ENCODE data around the gene CDKAL1. TPM values are rescaled to one million over a fixed set of nuclear protein-coding genes. Genes with fewer than 3 reads are reported as not detected.

CDKAL1 gene
- total and polyA plus RNA-seq, 9 of the 15 experiments (the other 6 are each of a cell fraction or from before 2014, with no cell fraction given) = 11.2 to 36.3 (median 20.1) TPM

DNA sequence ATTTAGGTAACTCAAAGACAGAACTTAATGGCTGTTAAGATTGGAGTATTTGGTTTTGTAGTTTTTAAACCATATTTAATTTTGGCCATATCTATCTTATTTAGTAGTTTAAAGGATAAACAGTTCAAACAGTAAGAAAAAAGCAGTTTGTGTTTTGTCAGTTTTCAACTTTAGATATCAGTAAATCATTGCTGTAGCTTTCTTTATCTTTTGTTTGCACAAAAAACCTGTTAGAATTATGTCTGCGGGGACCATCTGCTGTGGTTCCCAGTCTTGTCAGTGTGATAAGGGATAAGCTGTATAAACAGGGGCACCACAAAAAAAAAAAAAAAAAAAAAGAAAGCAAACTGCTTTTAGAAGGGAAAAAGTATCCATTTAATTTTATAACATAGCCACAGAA, 40.9 kb downstream of the CDKAL1 start (continued):
- TF ChIP-seq, protein P1, sequence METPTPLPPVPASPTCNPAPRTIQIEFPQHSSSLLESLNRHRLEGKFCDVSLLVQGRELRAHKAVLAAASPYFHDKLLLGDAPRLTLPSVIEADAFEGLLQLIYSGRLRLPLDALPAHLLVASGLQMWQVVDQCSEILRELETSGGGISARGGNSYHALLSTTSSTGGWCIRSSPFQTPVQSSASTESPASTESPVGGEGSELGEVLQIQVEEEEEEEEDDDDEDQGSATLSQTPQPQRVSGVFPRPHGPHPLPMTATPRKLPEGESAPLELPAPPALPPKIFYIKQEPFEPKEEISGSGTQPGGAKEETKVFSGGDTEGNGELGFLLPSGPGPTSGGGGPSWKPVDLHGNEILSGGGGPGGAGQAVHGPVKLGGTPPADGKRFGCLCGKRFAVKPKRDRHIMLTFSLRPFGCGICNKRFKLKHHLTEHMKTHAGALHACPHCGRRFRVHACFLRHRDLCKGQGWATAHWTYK (CRISPR knock-in tag; IDR thresholded peaks at IDR 0.05) = no peak
- peak; percentile 77; the same call in 1 of the 2 replicates for TF ChIP-seq ZNF311 (CRISPR knock-in tag; IDR thresholded peaks at IDR 0.05)
- peak; percentile 92 for TF ChIP-seq SMAD4 (CRISPR knock-in tag; conservative IDR thresholded peaks at IDR 0.05)
- TF ChIP-seq ZNF766 (CRISPR knock-in tag; conservative IDR thresholded peaks at IDR 0.05) = peak; percentile 98
- TF ChIP-seq TEAD4 (IDR thresholded peaks at IDR 0.05; ENCODE audit: low read length) = peak; percentile 100
- TF ChIP-seq TEAD4 (CRISPR knock-in tag; IDR thresholded peaks at IDR 0.05; ENCODE audit: borderline replicate concordance) = no peak
- TF ChIP-seq HDAC6 (IDR thresholded peaks at IDR 0.05; ENCODE audit: low read depth, low read length) = no peak
- peak; percentile 86 for TF ChIP-seq NFIC (IDR thresholded peaks at IDR 0.05)
- TF ChIP-seq HDAC1 (IDR thresholded peaks at IDR 0.05) = peak in 1 of 2 experiments; percentile 94; a peak in 2 of 4 replicates
- peak; percentile 43; the same call in 1 of the 2 replicates for TF ChIP-seq NFE2 (IDR thresholded peaks at IDR 0.05; ENCODE audit: low read depth)
- TF ChIP-seq BACH1 (tag; IDR thresholded peaks at IDR 0.05) = peak; percentile 76
- peak; percentile 57; the same call in 1 of the 2 replicates for TF ChIP-seq HMG20A (CRISPR knock-in tag; conservative IDR thresholded peaks at IDR 0.05)
- peak; percentile 77 for TF ChIP-seq FOSL1 (tag; conservative IDR thresholded peaks at IDR 0.05)
- TF ChIP-seq FOXK2 (conservative IDR thresholded peaks at IDR 0.05 in 1 of 2, IDR thresholded peaks at IDR 0.05 in 1 of 2; ENCODE audit: low read depth in 2 of 2) = peak; percentile 75 to 81; a peak in 3 of 4 replicates
- TF ChIP-seq DPF2 (IDR thresholded peaks at IDR 0.05) = peak; percentile 95
- TF ChIP-seq ZKSCAN8 (CRISPR knock-in tag; IDR thresholded peaks at IDR 0.05) = peak; percentile 83
- TF ChIP-seq ZNF384 (IDR thresholded peaks at IDR 0.05; ENCODE audit: low read depth, low read length) = peak; percentile 99
- TF ChIP-seq MTA1 (IDR thresholded peaks at IDR 0.05; ENCODE audit: borderline replicate concordance) = peak; percentile 70; the same call in 1 of the 2 replicates
- TF ChIP-seq SMARCC2 (IDR thresholded peaks at IDR 0.05; ENCODE audit: low read depth) = peak; percentile 96
- no peak for TF ChIP-seq WHSC1 (IDR thresholded peaks at IDR 0.05; ENCODE audit: low read length)
- peak; percentile 97 for TF ChIP-seq EP300 (IDR thresholded peaks at IDR 0.05; ENCODE audit: low read length)
- TF ChIP-seq FOXJ2 (tag; IDR thresholded peaks at IDR 0.05) = peak; percentile 75; the same call in 1 of the 2 replicates
- peak; percentile 77 for TF ChIP-seq CXXC5 (CRISPR knock-in tag; IDR thresholded peaks at IDR 0.05)
- peak; percentile 41; the same call in 1 of the 2 replicates for TF ChIP-seq CREM (IDR thresholded peaks at IDR 0.05; ENCODE audit: low read depth)
- TF ChIP-seq PML (IDR thresholded peaks at IDR 0.05; ENCODE audit: low read length) = peak; percentile 99
- TF ChIP-seq, protein P2, sequence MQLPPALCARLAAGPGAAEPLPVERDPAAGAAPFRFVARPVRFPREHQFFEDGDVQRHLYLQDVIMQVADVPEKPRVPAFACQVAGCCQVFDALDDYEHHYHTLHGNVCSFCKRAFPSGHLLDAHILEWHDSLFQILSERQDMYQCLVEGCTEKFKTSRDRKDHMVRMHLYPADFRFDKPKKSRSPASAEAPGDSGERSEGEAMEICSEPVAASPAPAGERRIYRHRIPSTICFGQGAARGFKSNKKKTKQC (CRISPR knock-in tag; IDR thresholded peaks at IDR 0.05) = no peak

Data from K562 (cell line).